Retina (tissue), 1 donor: ENCODE data around the gene NDUFAB1.
"Not testable (repeated sequence)": the region's sequence is repeated elsewhere in the genome, so short reads cannot be mapped to it uniquely, and the experiment has no call there.

Experiments used
- DNase-seq: peaks from one replicate; pipeline ENCODE4 v3.0.0-alpha.2; 2016

NDUFAB1 gene

DNA sequence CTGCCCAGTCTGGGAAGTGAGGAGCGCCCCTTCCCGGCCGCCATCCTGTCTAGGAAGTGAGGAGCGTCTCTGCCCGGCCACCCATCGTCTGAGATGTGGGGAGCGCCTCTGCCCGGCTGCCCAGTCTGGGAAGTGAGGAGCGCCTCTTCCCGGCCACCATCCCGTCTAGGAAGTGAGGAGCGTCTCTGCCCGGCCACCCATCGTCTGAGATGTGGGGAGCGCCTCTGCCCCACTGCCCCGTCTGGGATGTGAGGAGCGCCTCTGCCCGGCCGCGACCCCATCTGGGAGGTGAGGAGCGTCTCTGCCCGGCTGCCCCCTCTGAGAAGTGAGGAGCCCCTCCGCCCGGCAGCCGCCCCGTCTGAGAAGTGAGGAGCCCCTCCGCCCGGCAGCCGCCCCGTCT lies 12.8 kb downstream of the NDUFAB1 start:
- DNase-seq = not testable (repeated sequence)

DNA sequence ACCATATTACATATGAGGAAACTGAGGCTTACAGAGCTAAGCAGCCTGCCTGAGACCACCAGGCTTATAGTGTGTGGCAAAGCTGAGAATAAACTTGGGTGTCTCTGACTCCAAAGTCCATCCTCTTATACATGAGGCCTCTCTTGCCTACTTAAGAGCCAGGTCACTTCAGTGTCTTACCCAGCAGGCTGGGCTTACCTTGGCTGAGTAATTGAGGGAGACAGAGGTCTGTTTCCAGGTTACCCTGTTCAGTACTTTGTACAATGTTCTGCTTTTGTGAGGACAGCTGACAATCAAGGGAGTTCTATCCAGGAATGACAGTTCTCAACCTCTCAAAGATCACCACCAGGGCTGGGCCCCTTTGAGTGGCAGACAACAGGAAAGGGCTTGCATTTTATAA lies 14.4 kb downstream of the NDUFAB1 start:
- no peak for DNase-seq

DNA sequence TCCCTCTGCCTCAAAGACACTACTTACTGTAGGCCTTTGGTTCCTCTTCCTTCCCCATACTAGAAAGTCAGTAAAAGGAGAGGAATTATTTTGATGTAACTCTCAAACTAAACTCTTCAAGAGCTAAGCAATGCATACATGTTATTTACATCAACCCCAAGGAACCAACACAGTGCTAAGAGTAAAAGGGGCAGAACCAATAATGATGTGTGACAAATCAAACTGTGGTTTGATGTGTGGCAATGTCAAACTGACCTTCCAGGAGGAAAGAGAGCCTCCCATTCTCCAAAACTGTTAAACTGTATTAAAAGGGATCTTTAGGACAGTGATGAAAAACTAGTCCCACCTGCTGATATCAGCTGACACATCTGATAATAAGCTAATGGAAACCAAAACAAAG lies 15.7 kb downstream of the NDUFAB1 start:
- DNase-seq = no peak

DNA sequence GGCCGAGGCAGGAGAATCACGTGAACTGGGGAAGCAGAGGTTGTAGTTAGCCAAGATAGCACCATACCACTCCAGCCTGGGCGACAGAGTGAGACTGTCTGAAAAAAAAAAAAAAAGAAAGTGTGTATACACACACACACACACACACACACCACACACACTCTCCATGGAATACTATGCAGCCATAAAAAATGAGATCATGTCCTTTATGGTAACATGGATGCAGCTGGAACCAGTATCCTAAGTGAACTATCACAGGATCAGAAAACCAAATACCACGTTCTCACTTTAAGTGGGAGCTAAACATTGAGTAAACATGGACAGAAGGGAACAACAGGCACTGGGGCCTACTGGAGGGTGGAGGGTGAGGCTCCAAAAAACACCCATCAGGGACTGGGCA lies 16.7 kb downstream of the NDUFAB1 start:
- no peak for DNase-seq

DNA sequence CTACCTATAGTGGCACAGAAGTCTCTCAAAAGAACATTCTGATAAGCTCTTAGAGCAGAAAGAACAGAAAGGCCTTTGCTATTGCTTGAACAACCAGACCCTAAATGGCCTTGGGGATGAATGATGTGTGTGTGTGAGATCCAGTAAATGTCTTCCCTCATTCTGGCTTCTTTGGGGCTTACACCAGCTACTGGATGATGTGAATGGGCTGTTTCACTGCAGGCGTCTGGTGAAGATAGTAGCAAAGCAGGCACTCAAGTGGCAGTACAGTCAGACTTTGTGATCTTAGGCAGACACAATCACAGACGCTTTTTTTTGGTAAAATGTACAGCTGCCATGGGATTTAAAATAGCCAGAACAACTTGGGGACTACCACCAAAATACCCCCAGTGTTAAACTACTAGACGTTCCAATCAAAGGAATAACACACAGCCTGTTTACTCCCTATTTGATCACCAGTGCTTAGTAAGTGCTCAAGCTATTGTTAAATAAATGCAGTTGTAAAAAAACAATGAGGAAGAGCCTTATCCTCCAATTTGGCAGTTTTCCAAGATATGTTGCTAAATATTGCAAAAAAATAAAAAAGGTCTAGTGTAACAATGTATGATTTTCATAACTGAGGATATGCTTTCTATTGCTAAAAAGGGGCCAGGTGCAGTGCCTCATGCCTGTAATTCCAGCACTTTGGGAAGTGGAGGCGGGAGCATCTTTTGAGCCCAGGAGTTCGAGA lies 17.9 kb downstream of the NDUFAB1 start:
- no peak for DNase-seq

DNA sequence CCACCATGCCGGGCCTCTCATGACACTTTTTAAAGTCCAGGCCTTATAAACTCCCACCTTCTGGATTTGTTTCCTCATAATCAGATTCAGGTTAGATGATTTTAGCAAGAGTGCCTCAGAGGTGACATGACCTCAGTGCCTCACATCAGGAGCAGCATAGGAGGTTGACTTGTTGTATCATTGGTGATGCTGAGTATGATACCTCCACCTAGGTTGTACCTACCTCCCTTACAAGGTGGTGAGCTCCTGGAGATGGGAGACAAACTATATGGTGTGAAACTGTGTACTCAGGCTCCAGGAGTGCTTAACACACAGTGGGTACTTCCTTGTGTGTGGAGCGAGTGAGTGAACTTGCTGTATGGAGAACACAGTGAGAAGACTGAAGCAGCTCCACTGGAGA lies 18.6 kb downstream of the NDUFAB1 start:
- DNase-seq = no peak

DNA sequence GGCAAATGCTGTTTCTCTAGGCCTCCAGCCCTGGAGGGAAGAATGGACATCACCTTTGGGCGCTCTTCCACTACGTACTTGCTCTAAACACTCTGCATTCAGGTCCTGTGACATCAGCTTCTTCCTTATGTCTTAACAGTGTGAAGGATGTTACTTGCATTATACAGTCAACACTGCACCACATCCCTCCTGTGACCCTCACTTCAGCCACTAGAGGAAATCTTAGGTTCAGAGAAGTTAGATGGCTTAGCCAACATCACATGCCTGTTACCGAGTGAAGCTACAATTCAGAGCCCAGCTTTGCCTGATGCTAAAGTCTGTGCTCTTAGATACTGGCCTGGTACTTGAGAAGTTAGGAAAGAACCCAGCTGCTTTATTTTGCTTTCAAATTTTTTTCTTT lies 20.3 kb downstream of the NDUFAB1 start:
- no peak for DNase-seq

DNA sequence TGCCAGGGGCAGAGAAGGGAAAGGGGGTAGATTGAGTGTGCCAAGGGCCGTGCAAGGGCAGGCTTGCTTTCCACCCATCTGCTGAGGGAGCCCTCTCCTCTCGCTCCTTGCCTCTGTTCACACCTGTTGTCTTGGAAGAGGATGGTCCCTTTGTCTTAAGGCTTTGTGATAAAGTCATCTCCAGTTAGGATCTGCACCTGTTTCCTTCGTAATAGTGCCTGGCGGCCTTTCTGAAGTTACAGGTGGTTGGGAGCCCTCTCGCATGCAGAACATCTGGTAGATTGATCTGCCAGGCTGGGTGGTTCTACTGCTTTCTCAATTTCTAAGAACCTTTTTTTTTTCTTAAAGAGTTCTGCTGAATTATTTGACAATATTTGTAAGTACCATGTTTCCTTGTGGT lies 22.3 kb downstream of the NDUFAB1 start:
- no peak for DNase-seq

DNA sequence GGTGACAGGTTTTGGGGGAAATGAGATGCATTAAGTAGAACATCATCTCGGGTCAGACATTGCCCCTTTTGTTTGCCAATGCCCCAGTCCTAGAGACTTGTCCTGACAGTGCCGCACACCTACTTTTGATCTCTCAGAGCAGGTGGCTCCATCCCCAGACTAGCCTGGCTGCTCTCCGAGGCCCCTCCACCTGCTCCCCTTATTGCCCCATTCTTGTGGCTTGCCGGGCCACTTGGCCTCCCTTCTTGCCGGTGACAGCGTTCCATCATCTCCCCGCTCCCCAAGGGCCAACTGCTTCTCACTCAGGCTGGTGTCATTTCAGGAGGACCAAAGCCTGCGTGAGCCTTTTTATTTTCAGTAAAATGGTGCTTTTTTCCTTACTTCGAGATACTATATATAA lies 23.7 kb downstream of the NDUFAB1 start:
- no peak for DNase-seq

DNA sequence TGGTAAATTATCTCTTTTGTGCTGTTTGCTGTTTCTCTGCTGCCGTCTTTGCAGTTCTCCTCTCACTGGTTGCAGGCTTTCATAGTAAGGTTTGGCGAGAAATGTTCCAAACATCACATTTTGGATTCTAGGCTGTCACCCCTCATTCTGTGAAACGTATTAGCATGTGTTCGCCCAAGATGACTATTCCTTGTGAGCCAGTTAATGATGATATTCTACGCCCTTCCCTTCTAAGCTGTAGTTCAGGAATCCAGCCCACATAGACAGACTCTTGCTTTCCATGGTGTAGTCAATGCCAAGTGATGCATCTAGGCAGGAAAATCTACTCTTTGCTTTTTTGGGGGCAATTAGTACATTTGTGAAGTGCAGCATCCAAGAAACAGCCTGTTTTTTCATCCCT lies 24.2 kb downstream of the NDUFAB1 start:
- DNase-seq = no peak

DNA sequence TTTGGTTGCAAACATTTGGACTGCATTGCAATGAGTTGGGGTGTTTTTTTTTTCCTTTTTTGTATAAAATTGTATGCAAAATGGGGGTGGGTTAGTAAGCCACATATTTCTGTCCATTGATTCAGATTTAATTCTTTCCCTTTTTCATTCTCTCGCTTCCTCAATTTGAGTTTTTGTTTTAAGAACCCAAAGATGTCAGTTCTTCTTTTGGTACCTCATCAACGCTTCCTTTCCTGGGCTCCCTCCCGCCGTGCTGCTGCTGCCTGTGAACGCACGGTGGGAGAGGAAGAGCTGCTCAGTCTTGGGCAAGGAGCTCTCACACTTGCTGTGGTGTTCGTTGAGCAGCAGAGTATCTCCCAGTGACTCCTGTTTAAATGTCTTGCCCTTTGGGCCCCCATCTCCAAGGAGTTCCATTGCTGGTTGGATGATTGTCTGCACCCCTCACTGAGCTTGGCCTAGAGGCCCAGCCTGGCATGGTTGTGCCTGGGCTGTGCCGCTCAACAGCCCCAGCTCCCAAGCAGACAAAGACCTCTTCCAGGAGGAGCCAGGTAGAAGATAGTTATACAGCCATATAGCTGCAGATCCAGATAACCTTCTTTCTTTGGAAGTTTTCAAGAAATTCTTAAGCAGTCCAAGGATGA lies 25.0 kb downstream of the NDUFAB1 start:
- no peak for DNase-seq

DNA sequence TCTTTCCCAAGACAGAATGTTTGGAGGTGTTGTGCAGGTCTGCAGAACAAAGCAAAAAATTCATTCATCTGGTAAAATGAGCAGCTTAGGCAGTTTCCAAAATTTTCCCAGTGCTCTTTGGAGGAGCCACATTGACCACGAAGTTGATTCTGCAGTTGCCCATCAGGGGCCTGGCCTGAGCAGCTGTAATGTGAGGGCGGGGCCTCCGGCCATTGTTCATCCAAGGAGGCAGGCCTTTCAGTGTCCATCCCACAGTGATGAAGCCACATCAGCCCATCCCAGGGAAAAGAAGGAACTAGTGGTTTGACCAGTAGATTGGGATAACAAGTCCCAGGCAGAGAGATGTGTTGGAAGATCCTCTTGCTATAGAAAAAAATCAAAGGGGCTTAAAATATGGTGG lies 28.5 kb downstream of the NDUFAB1 start:
- no peak for DNase-seq

DNA sequence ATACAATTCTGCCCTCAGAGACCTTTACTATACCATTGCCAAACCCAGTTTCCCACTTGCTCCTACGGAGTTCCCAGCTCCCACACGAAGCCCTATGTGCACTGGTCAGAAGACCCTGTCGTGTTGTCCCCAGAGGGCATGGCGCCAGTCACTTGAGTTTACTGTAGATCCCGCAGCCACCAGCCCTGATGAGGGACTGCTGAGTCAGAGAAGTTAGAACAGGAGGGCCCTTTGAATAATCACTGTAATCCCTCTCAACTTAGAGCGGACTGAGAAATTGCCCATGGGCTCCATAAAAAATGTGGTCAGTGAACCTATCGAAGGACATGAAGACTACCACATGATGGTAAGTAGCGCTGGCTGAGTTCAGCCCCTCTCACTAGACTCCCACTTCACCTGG lies 29.4 kb downstream of the NDUFAB1 start:
- no peak for DNase-seq

DNA sequence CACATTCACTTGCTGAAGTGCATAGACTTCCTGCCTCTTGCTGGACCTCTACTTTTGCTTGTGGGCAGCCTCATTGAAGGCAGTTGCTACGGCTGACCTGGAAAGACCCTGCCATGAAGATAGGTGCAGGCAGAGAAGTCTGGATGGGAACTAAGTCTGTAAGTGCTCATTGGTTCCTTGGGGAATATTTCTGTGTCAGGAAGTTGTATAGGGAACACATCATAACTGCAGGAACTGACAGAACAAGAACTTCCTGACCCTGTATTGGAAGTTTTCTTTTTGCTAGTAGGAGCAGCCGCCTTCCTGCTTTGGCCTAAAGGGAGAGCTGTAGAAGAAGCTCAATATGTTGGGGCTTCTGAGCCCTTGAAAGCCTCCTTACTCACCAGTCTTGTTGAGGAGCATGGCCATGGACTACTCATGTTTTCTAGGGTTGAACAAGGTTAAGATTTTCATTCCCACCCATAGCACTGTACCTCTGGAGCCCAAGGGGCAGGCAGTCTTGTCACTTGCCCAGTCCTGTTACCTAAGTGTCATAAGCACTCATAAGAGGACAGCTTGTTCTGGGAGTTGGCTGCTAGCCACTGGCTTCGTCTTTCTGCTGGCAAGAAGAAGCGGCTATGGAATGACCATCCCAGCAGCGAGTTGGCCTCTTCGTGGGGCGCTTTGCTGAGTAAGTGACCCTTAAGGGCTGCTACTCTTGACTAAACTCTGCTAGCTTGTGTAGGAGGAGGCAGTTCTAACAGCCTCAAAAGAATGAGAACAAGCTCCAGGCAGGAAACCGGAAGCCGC lies 31.3 kb downstream of the NDUFAB1 start:
- DNase-seq = no peak

DNA sequence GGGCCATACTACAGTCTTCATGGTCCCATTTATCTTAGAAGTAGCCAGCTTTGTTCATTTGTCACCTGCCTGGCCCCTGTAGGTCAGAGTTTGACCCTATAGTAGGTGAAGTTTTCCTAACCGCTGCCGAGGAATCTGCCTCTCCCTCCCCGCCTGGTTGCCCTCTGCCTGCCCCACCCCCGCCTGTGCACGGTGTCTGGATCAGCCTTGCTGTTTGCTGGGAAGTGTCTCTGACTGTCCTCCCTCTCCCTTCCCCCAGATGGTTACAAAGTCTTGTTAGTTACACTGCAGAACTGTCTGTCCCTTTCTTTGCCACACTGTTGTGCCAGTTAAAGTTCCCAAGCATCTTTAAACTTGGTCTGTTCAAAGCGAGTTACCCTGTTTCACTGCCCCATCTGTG lies 32.9 kb downstream of the NDUFAB1 start:
- DNase-seq = no peak

DNA sequence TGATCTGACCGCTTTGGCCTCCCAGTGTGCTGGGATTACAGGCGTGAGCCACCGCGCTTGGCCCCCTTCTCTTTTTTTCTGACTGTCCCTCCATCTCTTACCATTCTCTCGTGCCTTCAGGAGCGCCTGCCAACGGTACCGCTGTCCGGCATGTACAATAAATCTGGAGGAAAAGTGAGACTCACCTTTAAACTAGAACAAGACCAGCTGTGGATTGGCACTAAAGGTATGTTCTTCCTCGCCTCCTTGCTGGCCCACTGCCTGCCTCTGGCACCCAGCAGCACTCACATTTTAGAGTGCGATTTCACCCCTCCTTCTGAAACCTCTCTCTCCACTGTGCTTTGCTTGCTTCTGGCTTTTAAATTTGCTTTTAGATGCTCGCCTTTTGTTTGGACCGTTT lies 33.6 kb downstream of the NDUFAB1 start:
- no peak for DNase-seq

DNA sequence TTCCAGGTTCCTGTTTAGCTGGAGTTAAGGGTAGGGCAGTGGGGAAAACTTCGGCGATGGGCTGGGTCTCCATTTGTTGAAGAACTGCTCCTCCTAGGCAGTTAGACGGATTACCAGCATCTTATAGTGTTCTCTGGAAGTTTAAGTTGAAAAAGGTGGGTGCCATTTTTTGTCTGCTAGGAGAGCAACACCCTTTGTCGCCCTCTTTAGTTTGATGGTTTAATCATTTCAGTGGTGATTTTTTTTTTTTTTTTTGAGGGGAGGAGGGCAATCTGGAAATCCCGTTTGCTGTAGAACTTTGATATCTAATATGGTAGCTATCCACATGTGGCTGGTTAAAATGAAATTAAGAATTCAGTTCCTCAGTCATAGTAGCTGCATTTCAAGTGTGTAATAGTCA lies 34.5 kb downstream of the NDUFAB1 start:
- DNase-seq = no peak

DNA sequence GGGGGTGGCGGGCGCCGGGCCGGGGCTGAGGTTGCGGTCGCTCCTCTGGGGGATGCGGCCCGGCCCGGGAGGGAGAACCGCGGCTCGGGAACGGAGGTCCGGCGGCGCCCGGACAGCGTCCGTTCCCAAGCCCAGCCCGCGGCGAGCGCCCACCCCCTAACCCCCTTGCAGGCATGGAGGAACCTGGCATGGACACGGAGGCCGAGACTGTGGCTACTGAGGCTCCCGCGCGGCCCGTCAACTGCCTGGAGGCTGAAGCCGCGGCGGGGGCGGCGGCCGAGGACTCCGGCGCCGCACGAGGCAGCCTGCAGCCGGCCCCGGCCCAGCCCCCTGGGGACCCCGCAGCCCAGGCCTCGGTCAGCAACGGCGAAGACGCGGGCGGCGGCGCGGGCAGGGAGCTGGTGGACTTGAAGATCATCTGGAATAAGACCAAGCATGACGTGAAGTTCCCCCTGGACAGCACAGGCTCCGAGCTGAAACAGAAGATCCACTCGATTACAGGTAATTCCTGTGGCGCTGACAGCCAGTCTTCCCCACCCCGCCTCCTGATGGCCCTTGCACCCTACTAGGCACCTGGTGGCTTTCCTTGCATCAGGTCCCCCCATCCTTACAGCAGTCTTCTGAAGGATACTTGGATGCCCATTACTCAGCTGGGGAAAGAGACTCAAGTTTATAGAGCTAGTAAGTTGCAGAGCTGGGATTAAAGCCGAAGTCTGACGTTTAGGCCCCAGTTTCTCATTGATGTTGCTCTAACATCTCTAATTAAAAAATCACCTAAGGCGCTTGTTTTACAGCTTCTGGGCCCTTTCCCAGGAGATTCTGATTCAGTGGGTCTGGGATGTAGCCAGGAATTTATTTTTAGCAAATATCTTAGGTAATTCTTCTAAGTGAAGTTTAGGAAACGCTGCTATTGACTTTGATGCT lies 38.1 kb downstream of the NDUFAB1 start:
- DNase-seq = no peak

DNA sequence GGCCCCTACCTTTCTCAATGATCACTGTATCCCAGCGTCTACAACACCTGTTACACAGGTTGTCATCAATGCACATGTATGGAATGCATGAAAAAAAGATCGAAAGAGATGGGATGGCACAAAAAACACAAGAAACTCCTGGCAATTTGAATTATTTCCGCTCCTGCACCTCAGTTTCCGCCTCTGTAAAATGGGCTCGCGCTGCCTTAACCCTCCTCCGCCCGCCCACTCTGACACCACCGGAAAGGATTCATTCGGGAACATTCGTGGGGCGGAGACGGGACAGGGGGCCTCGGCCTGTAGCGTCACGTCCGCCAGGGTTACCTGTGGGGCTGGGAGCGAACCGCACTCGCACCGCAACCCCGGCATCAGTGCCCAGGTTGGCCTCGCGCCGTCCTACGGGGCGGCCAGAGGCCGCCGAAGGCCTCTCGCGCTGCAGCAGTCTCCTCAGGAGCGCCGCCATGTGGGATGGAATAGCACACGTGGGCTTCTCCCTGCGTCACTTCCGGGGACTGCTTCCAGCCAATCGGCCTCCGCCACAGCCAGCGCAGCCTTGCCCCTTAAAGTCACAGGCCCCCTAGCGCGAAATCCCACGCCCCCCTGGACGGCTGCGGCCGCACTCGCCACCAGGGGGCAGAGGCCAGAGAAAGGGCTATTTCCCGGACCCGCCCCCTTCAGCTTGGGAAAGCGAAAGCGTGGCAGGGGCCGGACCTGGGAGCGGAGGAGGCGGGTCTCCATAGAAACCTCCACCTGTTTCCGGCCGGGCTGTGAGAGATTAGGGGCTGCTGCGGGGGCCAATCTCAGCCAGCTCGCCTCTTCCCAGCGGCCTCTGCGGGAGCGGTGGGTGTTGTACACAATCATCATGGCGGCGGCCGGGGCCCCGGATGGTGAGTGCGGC lies 39.0 kb downstream of the NDUFAB1 start, which contains the start of the genes EARS2 and UBFD1:
EARS2 (minus strand) TSS at position 470 of the 898 bp plus-strand sequence; CDS start at position 463, 7 bp downstream.
UBFD1 (plus strand) TSS at position 847 of the 898 bp plus-strand sequence; CDS start at position 863, 16 bp downstream.
- DNase-seq = peak; percentile 100

DNA sequence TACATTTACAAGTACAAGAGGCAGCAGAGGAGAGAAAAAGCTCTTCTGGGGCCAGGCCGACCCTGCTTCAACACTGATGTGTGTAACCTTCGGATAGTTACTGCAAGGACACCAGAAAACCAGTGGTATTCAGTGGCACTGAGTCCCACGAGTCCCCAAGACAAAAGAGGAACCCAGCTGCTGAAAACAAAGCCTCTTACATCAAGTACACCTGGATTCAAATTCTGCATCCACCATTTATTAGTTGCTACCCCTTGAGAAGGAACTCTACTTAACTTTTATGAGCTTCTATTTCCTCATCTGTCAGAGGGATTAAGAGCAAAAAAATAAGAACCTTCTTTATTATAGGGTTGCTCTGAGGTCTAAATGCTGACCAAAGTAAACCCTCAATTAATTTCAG lies 41.6 kb downstream of the NDUFAB1 start:
- DNase-seq = no peak

DNA sequence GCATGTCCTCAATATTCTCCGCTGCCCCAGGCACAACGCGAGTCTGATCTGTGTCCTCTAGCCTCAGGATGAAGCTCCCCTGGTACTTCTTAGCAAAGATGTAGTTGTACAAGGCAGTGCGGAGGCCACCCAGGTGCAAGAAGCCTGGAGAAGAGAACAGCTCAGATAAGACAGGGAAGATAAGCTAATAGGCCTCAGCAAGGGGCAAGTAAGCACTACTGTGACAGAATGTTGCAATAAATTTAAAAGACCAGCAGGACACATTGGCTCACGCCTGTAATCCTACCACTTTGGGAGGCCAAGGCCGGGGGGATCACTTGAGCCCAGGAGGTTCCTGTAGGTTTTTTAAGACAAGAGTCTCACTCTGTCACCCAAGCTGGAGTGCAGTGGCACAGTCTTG lies 44.0 kb downstream of the NDUFAB1 start:
- no peak for DNase-seq

DNA sequence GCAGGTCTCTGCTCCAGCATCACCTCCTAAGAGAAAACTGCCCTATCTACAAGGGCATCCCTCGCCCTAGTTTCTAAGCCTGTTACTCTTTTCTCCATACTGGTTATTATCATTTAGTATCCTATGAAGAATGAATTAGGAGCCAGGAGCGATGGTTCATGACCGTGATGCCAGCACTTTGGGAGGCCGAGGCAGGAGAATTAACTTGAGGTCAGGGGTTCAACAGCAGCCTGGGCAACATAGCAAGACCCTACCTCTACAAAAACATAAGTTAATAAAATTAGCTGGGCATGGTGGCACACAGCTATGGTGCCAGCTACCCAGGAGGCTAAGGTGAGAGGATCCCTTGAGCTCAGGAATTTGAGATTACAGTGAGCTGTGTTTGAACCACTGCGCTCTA lies 46.2 kb downstream of the NDUFAB1 start:
- DNase-seq = no peak
